IMR-90 (cell line): ENCODE data around the gene LDLRAD4. TPM values are rescaled to one million over a fixed set of nuclear protein-coding genes. Genes with fewer than 3 reads are reported as not detected.

Experiments
- ATAC-seq: fragments of 200-7000 bp; cut with Tn5 transposase; 2 replicates; pipeline ENCODE4 v1.9.1; 2020; ENCODE audit warnings: low read depth, mild to moderate bottlenecking, moderate library complexity
- BruUV-seq: library from RNA; stranded (reverse); fragments of 400-500 nt; replicated peaks from 2 replicates; lab custom pipeline; 2021; lab: Mats Ljungman, UMichigan
- CTCF ChIA-PET: fragments of 300-600 bp; formaldehyde crosslinking; extraction: SDS; loops from one replicate; lab custom pipeline; 2021; ENCODE audit warnings: antibody characterized with exemption; lab: Yijun Ruan, JAX
- POLR2A ChIA-PET: fragments of 300-600 bp; sonication (Branson Sonifier 250); formaldehyde crosslinking; loops from one replicate; lab custom pipeline; 2022; ENCODE audit warnings: antibody characterized with exemption; ENCODE audit not compliant: unreplicated experiment; lab: Charles Lee
- DNase-seq: peaks from one replicate; pipeline ENCODE4 v3.0.0; 2013
- H2AFZ ChIP-seq: replicated peaks from 2 replicates; pipeline ENCODE3; 2013; ENCODE audit warnings: low read length, mild to moderate bottlenecking; ENCODE audit not compliant: poor library complexity
- H2AK5ac ChIP-seq: 2 replicates; pipeline ENCODE4 v1.6.1; 2013; ENCODE audit warnings: low read depth, low read length, inconsistent platforms
- H2AK9ac ChIP-seq: replicated peaks from 2 replicates; pipeline ENCODE3; 2013; ENCODE audit warnings: mild to moderate bottlenecking, low read depth, low read length, moderate library complexity; ENCODE audit not compliant: poor library complexity
- H2BK120ac ChIP-seq: 2 replicates; pipeline ENCODE4 v1.6.1; 2013; ENCODE audit warnings: low read depth, low read length, inconsistent platforms
- H2BK15ac ChIP-seq: 3 replicates; pipeline ENCODE4 v1.6.1; 2013; ENCODE audit warnings: low read depth, low read length, inconsistent platforms
- H2BK20ac ChIP-seq: 2 replicates; pipeline ENCODE4 v1.6.1; 2013; ENCODE audit warnings: low read depth, mild to moderate bottlenecking, inconsistent platforms, low read length, moderate library complexity
- H2BK5ac ChIP-seq: 2 replicates; pipeline ENCODE4 v1.6.1; 2013; ENCODE audit warnings: mild to moderate bottlenecking, low read depth, low read length, inconsistent platforms; ENCODE audit not compliant: poor library complexity, severe bottlenecking
- H3K14ac ChIP-seq: replicated peaks from 2 replicates; pipeline ENCODE4 v1.6.1; 2013; ENCODE audit warnings: low read depth, low read length, inconsistent platforms
- H3K18ac ChIP-seq: 2 replicates; pipeline ENCODE4 v1.6.1; 2013; ENCODE audit warnings: low read depth, low read length, control low read depth
- H3K23ac ChIP-seq: 2 replicates; pipeline ENCODE4 v1.6.1; 2013; ENCODE audit warnings: low read depth, low read length, inconsistent platforms
- H3K27ac ChIP-seq: 2 replicates; pipeline ENCODE4 v1.5.1; 2013; ENCODE audit warnings: mild to moderate bottlenecking, control low read depth, low read length; ENCODE audit not compliant: insufficient read depth
- H3K27me3 ChIP-seq: 2 replicates; pipeline ENCODE4 v1.6.1; 2013; ENCODE audit warnings: low read length; ENCODE audit not compliant: control insufficient read depth, insufficient read depth
- H3K36me3 ChIP-seq: 2 replicates; pipeline ENCODE4 v1.6.1; 2013; ENCODE audit warnings: low read length, mixed read lengths; ENCODE audit not compliant: control insufficient read depth, insufficient read depth
- H3K4ac ChIP-seq: 2 replicates; pipeline ENCODE4 v1.6.1; 2013; ENCODE audit warnings: low read depth, low read length, inconsistent platforms
- H3K4me1 ChIP-seq: 2 replicates; pipeline ENCODE4 v1.6.1; 2013; ENCODE audit warnings: low read length, mixed read lengths; ENCODE audit not compliant: control insufficient read depth, insufficient read depth
- H3K4me2 ChIP-seq: 2 replicates; pipeline ENCODE4 v1.6.1; 2013; ENCODE audit warnings: low read depth, mild to moderate bottlenecking, control low read depth, low read length, moderate library complexity
- H3K4me3 ChIP-seq: 2 replicates; pipeline ENCODE4 v1.5.1; 2013; ENCODE audit warnings: low read depth, mild to moderate bottlenecking, control low read depth, low read length, moderate library complexity; ENCODE audit not compliant: insufficient read depth
- H3K56ac ChIP-seq: 2 replicates; pipeline ENCODE4 v1.6.1; 2013; ENCODE audit warnings: low read length, inconsistent platforms; ENCODE audit not compliant: insufficient read depth; ENCODE audit errors: extremely low read depth
- H3K79me1 ChIP-seq, 2 experiments: 2 replicates each; pipeline ENCODE4 v1.6.1; 2013; ENCODE audit warnings: low read length in 2 of 2, inconsistent platforms in 1 of 2, low read depth in 1 of 2
- H3K9ac ChIP-seq: 2 replicates; pipeline ENCODE4 v1.6.1; 2013; ENCODE audit warnings: low read depth, low read length, control low read depth
- H3K9me1 ChIP-seq: 2 replicates; pipeline ENCODE4 v1.6.1; 2013; ENCODE audit warnings: low read length, inconsistent platforms; ENCODE audit not compliant: insufficient read depth
- H3K9me3 ChIP-seq: 2 replicates; pipeline ENCODE4 v1.6.1; 2013; ENCODE audit warnings: low read length; ENCODE audit not compliant: control insufficient read depth, insufficient read depth
- H4K20me1 ChIP-seq: 2 replicates; pipeline ENCODE4 v1.6.1; 2013; ENCODE audit warnings: low read length, inconsistent platforms; ENCODE audit not compliant: insufficient read depth
- H4K5ac ChIP-seq: 2 replicates; pipeline ENCODE4 v1.6.1; 2013; ENCODE audit warnings: mild to moderate bottlenecking, low read depth, low read length, control low read depth
- H4K8ac ChIP-seq, 2 experiments: 2 replicates each; pipeline ENCODE4 v1.6.1; 2013; ENCODE audit warnings: low read depth in 2 of 2, low read length in 2 of 2, control low read depth in 1 of 2, inconsistent platforms in 1 of 2
- H4K91ac ChIP-seq: 2 replicates; pipeline ENCODE4 v1.6.1; 2013; ENCODE audit warnings: low read depth, low read length, inconsistent platforms; ENCODE audit not compliant: insufficient read depth
- POLR2A ChIP-seq: IDR thresholded peaks from 2 replicates; pipeline ENCODE4 v1.6.1; 2012; ENCODE audit warnings: mild to moderate bottlenecking, low read depth, low read length
- RAD21 ChIP-seq: IDR thresholded peaks from 2 replicates; pipeline ENCODE4 v1.6.1; 2012; ENCODE audit warnings: low read length, improper control_type of control experiment
- RFX5 ChIP-seq: IDR thresholded peaks from 2 replicates; pipeline ENCODE4 v1.8.0; 2012; ENCODE audit warnings: low read depth, mild to moderate bottlenecking, low read length, moderate library complexity
- USF2 ChIP-seq: fragments of 150-350 bp; IDR thresholded peaks from 2 replicates; pipeline ENCODE4 v1.6.1; 2017; ENCODE audit warnings: mild to moderate bottlenecking, antibody characterized with exemption, low read length, low read depth
- dilution Hi-C: fragments of 300-500 bp; cut with HindIII; formaldehyde crosslinking; loops from one replicate; pipeline ENCODE4 v1.14.3; 2018; ENCODE audit warnings: low sequenced_read_pairs; ENCODE audit not compliant: unreplicated experiment
- in situ Hi-C: fragments of 300-500 bp; cut with MboI; formaldehyde crosslinking; loops from 3 replicates; pipeline ENCODE4 v1.14.3; 2019; ENCODE audit warnings: low sequenced_read_pairs, inconsistent platforms, mixed read lengths
- intact Hi-C: fragments of 100-400 bp; cut with micrococcal nuclease; formaldehyde crosslinking; loops from 2 replicates; pipeline ENCODE4 v1.10.0; 2022
- polyA plus RNA-seq, 3 experiments: library from polyadenylated mRNA; depleted of rRNA; stranded (reverse); fragments of >200 nt; gene quantifications; 2 replicates each; pipeline ENCODE4 v1.2.3, GENCODE V29; 2012; ENCODE audit warnings: low replicate concordance in 1 of 3
- total RNA-seq: library from RNA; depleted of rRNA; stranded (reverse); fragments of >200 nt; gene quantifications from 2 replicates; pipeline ENCODE4 v1.2.3, GENCODE V29; 2012

LDLRAD4 gene
- total and polyA plus RNA-seq, 2 of the 4 experiments (the other 2 are of a cell fraction), result not detected

- Histone ChIP-seq H4K5ac (no peak overlapping the region), H2AK5ac (no peak overlapping the region), H3K27me3 (no peaks in the 10 kb centered on the region), H3K18ac (no peak overlapping the region), H2BK5ac (no peak overlapping the region), H3K4ac (no peak overlapping the region), H3K23ac (no peak overlapping the region), H3K27ac (no peak overlapping the region), H4K20me1 (no peaks in the 10 kb centered on the region), H2BK120ac (no peak overlapping the region), H3K4me1 (no peaks in the 10 kb centered on the region), H3K56ac (no peak overlapping the region), H3K79me1 (no peaks in the 10 kb centered on the region), H3K4me3 (no peak overlapping the region), H3K9ac (no peak overlapping the region), H3K9me1 (no peaks in the 10 kb centered on the region), H3K36me3 (no peaks in the 10 kb centered on the region), H4K8ac (no peak overlapping the region), H3K4me2 (no peak overlapping the region), H2BK20ac (no peak overlapping the region), H3K14ac (no peak overlapping the region), H2AK9ac (no peak overlapping the region), H4K91ac (no peak overlapping the region), H3K9me3 (peaks cover 2% of the 10 kb centered on the region; the same call in 1 of the 2 replicates), H2AFZ (no peak overlapping the region), H2BK15ac (no peak overlapping the region)
- ChIA-PET POLR2A (no interaction called here), CTCF (no interaction called here)
- no TSS peak for BruUV-seq
- no peak for TF ChIP-seq POLR2A
- no peak for TF ChIP-seq USF2
- no peak for TF ChIP-seq RAD21
- TF ChIP-seq RFX5, result no peak
- in situ Hi-C loops, result no loop called here
- ATAC-seq (no peak), DNase-seq (no peak)
- intact Hi-C loops, result no loop called here
- dilution Hi-C loops, result no loop called here
These were observed 191.9 kb downstream of the LDLRAD4 start for GRCh38 chr18:13410471-13410870.
